Endothelial cell of umbilical vein (primary cell): Measurements from ENCODE around the gene RAB24. TPM values are rescaled to one million over a fixed set of nuclear protein-coding genes. Genes with fewer than 3 reads are reported as not detected.

Experiments
- BruUV-seq: library from RNA; stranded (reverse); fragments of 400-500 nt; replicated peaks from 2 replicates; lab custom pipeline; 2021; lab: Mats Ljungman, UMichigan
- CTCF ChIA-PET: fragments of 300-600, 350-600 bp; sonication (Branson Sonifier 250); formaldehyde crosslinking; loops from one replicate; lab custom pipeline; 2021; ENCODE audit warnings: antibody characterized with exemption, inconsistent platforms; lab: Charles Lee
- POLR2A ChIA-PET: fragments of 300-600, 350-600 bp; sonication (Branson Sonifier 250); formaldehyde crosslinking; loops from one replicate; lab custom pipeline; 2021; ENCODE audit warnings: antibody characterized with exemption, inconsistent platforms; lab: Charles Lee
- DNase-seq: peaks from one replicate; pipeline ENCODE4 v3.0.0-alpha.2; 2011; ENCODE audit warnings: low read depth, low spot score
- FAIRE-seq: peaks from 2 replicates; lab custom pipeline; 2011; peaks lifted over from hg19 to GRCh38; lab: Jason Lieb, UNC
- H2AFZ ChIP-seq: 2 replicates; pipeline ENCODE4 v1.6.0; 2012; ENCODE audit warnings: low read depth, low read length, control low read depth, inconsistent platforms
- H3K27ac ChIP-seq: 2 replicates; pipeline ENCODE4 v1.5.1; 2011; ENCODE audit warnings: low read depth, mild to moderate bottlenecking, control low read depth, low read length, moderate library complexity; ENCODE audit not compliant: insufficient read depth
- H3K27me3 ChIP-seq, 2 experiments: 2 replicates each; pipeline versions ENCODE4 v1.6.0 to v1.6.1; 2011; ENCODE audit warnings: low read length in 2 of 2, mixed read lengths in 1 of 2; ENCODE audit not compliant: control insufficient read depth in 2 of 2, insufficient read depth in 2 of 2
- H3K36me3 ChIP-seq, 2 experiments: 2 replicates in 1 of 2; 3 replicates in 1 of 2; pipeline ENCODE4 v1.5.1; 2011; ENCODE audit warnings: low read length in 2 of 2, mild to moderate bottlenecking in 1 of 2, moderate library complexity in 1 of 2; ENCODE audit not compliant: control insufficient read depth in 2 of 2, insufficient read depth in 2 of 2; ENCODE audit errors: extremely low read depth in 1 of 2
- H3K4me1 ChIP-seq: 3 replicates; pipeline ENCODE4 v1.5.1; 2011; ENCODE audit warnings: mild to moderate bottlenecking, low read length; ENCODE audit not compliant: control insufficient read depth, insufficient read depth; ENCODE audit errors: extremely low read depth
- H3K4me2 ChIP-seq: 2 replicates; pipeline ENCODE4 v1.6.1; 2011; ENCODE audit warnings: low read length, control low read depth, mixed read lengths; ENCODE audit not compliant: insufficient read depth
- H3K4me3 ChIP-seq, 3 experiments: fragments of 200-600 bp in 1 of 3; sonication (generic), shearing (Covaris generic) in 1 of 3; replicated peaks in 1 of 3; 2 replicates each; pipeline ENCODE4 v1.5.1; 2011 to 2016; ENCODE audit warnings: control low read depth in 3 of 3, low read length in 3 of 3, mild to moderate bottlenecking in 2 of 3, inconsistent platforms in 1 of 3, low read depth in 1 of 3, moderate library complexity in 1 of 3; ENCODE audit not compliant: insufficient read depth in 1 of 3
- H3K79me2 ChIP-seq: 2 replicates; pipeline ENCODE4 v1.6.0; 2012; ENCODE audit warnings: low read length, inconsistent platforms; ENCODE audit not compliant: control insufficient read depth, insufficient read depth
- H3K9ac ChIP-seq: replicated peaks from 2 replicates; pipeline ENCODE3; 2011; ENCODE audit warnings: low read length, control low read depth; ENCODE audit not compliant: insufficient read depth; ENCODE audit errors: extremely low read depth
- H3K9me1 ChIP-seq: replicated peaks from 3 replicates; pipeline ENCODE4 v1.6.0; 2011; ENCODE audit warnings: mild to moderate bottlenecking, low read length; ENCODE audit not compliant: control insufficient read depth, insufficient read depth; ENCODE audit errors: extremely low read depth
- H3K9me3 ChIP-seq: replicated peaks from 2 replicates; pipeline ENCODE4 v1.5.1; 2012; ENCODE audit warnings: low read length, inconsistent platforms; ENCODE audit not compliant: control insufficient read depth, insufficient read depth
- H4K20me1 ChIP-seq: replicated peaks from 2 replicates; pipeline ENCODE3; 2011; ENCODE audit warnings: mild to moderate bottlenecking, low read length; ENCODE audit not compliant: control insufficient read depth, insufficient read depth; ENCODE audit errors: extremely low read depth
- CTCF ChIP-seq, 2 donors: IDR thresholded peaks; 1 replicate in 1 of 2; 2 replicates in 1 of 2; pipeline ENCODE4 v1.5.1; 2011; ENCODE audit warnings: low read length in 2 of 2, mild to moderate bottlenecking in 2 of 2, moderate library complexity in 2 of 2, control low read depth in 1 of 2, inconsistent platforms in 1 of 2, low read depth in 1 of 2; ENCODE audit not compliant: insufficient read depth in 1 of 2; ENCODE audit errors: extremely low read depth in 1 of 2
- EZH2 ChIP-seq: IDR thresholded peaks from 2 replicates; pipeline ENCODE4 v1.6.1; 2012; ENCODE audit warnings: borderline replicate concordance, low read depth, mild to moderate bottlenecking, moderate library complexity, low read length, inconsistent platforms; ENCODE audit not compliant: severe bottlenecking
- FOS ChIP-seq: IDR thresholded peaks from 2 replicates; pipeline ENCODE4 v1.6.1; 2011; ENCODE audit warnings: mild to moderate bottlenecking, low read length, moderate library complexity, borderline replicate concordance; ENCODE audit not compliant: insufficient read depth
- GATA2 ChIP-seq: IDR thresholded peaks from 2 replicates; pipeline ENCODE4 v1.7.0; 2011; ENCODE audit warnings: low read depth, mild to moderate bottlenecking, moderate library complexity, mixed read lengths, low read length; ENCODE audit not compliant: insufficient read length, insufficient read depth
- JUN ChIP-seq: IDR thresholded peaks from 2 replicates; pipeline ENCODE4 v1.6.1; 2011; ENCODE audit warnings: borderline replicate concordance, low read depth; ENCODE audit not compliant: insufficient read length, insufficient read depth
- MAX ChIP-seq: IDR thresholded peaks from 2 replicates; pipeline ENCODE4 v1.6.1; 2011; ENCODE audit not compliant: insufficient read depth, insufficient read length
- MYC ChIP-seq: IDR thresholded peaks from one replicate; pipeline ENCODE4 v1.6.1; 2011; ENCODE audit warnings: mild to moderate bottlenecking, low read depth, low read length
- POLR2A ChIP-seq: IDR thresholded peaks from 2 replicates; pipeline ENCODE4 v1.6.1; 2012; ENCODE audit warnings: low read depth, mild to moderate bottlenecking, control low read depth, low read length
- POLR2AphosphoS5 ChIP-seq: IDR thresholded peaks from 2 replicates; pipeline ENCODE4 v1.6.1; 2012; ENCODE audit warnings: low read depth, mild to moderate bottlenecking, control low read depth, low read length, moderate library complexity; ENCODE audit not compliant: insufficient read depth
- dilution Hi-C: fragments of 300-500 bp; cut with MboI; formaldehyde crosslinking; loops from one replicate; pipeline ENCODE4 v1.15.0; 2019; ENCODE audit warnings: low sequenced_read_pairs; ENCODE audit not compliant: extremely low pct_ligation_motif_present
- intact Hi-C: fragments of 100-400 bp; cut with micrococcal nuclease; formaldehyde crosslinking; loops from one replicate; pipeline ENCODE4 v1.10.0; 2022
- polyA plus RNA-seq, 4 experiments: library from polyadenylated mRNA; depleted of rRNA in 3 of 4; stranded (reverse) in 3 of 4; unstranded in 1 of 4; fragments of >200 nt; gene quantifications; 2 replicates each; pipeline versions ENCODE4 v1.2.1 to v1.2.3, GENCODE V29; 2011 to 2012; ENCODE audit warnings: missing spikeins in 1 of 4
- total RNA-seq: library from RNA; stranded (reverse); gene quantifications from 2 replicates; pipeline ENCODE4 v1.2.3, GENCODE V29; 2021

RAB24 gene
- total and polyA plus RNA-seq, 2 donors (not counting 3 experiments of a cell fraction or from before 2014, with no cell fraction given) = 20.7 to 44.0 TPM

- intact Hi-C loops = no loop called here
- Histone ChIP-seq H3K9me3 (no peaks in the 10 kb centered on the region), H3K4me3 (no peak overlapping the region), H3K4me1 (peaks cover 30% of the 10 kb centered on the region), H3K27ac (peak overlapping the region; percentile 9), H4K20me1 (no peaks in the 10 kb centered on the region), H3K27me3 (no peaks in the 10 kb centered on the region), H3K36me3 (peaks cover 7 to 36% of the 10 kb centered on the region in 2 experiments), H3K4me2 (peak overlapping the region; percentile 19), H2AFZ (no peak overlapping the region), H3K9me1 (no peaks in the 10 kb centered on the region), H3K9ac (no peak overlapping the region), H3K79me2 (no peaks in the 10 kb centered on the region)
- DNase-seq (peak; percentile 56), FAIRE-seq (peak; percentile 79)
- TF ChIP-seq GATA2 (no peak), MAX (no peak), POLR2A (no peak), FOS (no peak), POLR2AphosphoS5 (no peak), JUN (no peak), CTCF (IDR thresholded peaks at IDR 0.05; ENCODE audit: extremely low read depth in 1 of 2, insufficient read depth in 1 of 2, low read depth in 1 of 2, low read length in 2 of 2) (no peak), MYC (no peak), EZH2 (no peak)
- ChIA-PET POLR2A (no interaction called here), CTCF (interaction anchor here (0.7 to 1.7 kb wide), 2 partner anchors 13 to 185 kb away, joined by 3 to 7 read pairs; no protein-coding TSS in a partner anchor)
- BruUV-seq = no TSS peak
- dilution Hi-C loops = no loop called here
These were observed 6.9 kb downstream of the RAB24 start for GRCh38 chr5:177296581-177296980.
